IPS-NIHi11 (cell line): ENCODE data around the gene HYAL4.
"Not testable (repeated sequence)": the region's sequence is repeated elsewhere in the genome, so short reads cannot be mapped to it uniquely, and the experiment has no call there.

ENCODE experiments used
- DNase-seq: peaks from one replicate; pipeline ENCODE4 v3.0.0; 2012; ENCODE audit warnings: mixed read lengths, low spot score

HYAL4 gene

GRCh38 chr7:123844712-123845219, at the start of gene HYAL4:
TSS of gene HYAL4 (plus strand) at chr7:123845169. CDS start at chr7:123868274, 23,105 bp downstream.
- DNase-seq = no peak

- DNase-seq = no peak
These were observed 49.1 kb upstream of the HYAL4 start for GRCh38 chr7:123795917-123796316.

GRCh38 chr7:123796568-123796967, 48.4 kb upstream of the HYAL4 start:
- no peak for DNase-seq

- DNase-seq = peak; percentile 40
These were observed 47.1 kb upstream of the HYAL4 start for GRCh38 chr7:123797673-123798531.

- DNase-seq = no peak
These were observed 46.3 kb upstream of the HYAL4 start for GRCh38 chr7:123798532-123799188.

GRCh38 chr7:123802249-123802648, 42.7 kb upstream of the HYAL4 start:
- no peak for DNase-seq

GRCh38 chr7:123805287-123805686, 39.7 kb upstream of the HYAL4 start:
- DNase-seq = no peak

GRCh38 chr7:123809471-123809870, 35.5 kb upstream of the HYAL4 start:
- no peak for DNase-seq

GRCh38 chr7:123811056-123811455, 33.9 kb upstream of the HYAL4 start:
- no peak for DNase-seq

GRCh38 chr7:123816916-123817315, 28.1 kb upstream of the HYAL4 start:
- DNase-seq = no peak

- no peak for DNase-seq
These were observed 26.0 kb upstream of the HYAL4 start for GRCh38 chr7:123819001-123819400.

- DNase-seq = not testable (repeated sequence)
These were observed 25.2 kb upstream of the HYAL4 start for GRCh38 chr7:123819795-123820194.

GRCh38 chr7:123820864-123821263, 24.1 kb upstream of the HYAL4 start:
- no peak for DNase-seq

GRCh38 chr7:123821320-123821719, 23.6 kb upstream of the HYAL4 start:
- no peak for DNase-seq

GRCh38 chr7:123823898-123824753, 20.8 kb upstream of the HYAL4 start:
- DNase-seq = no peak

- no peak for DNase-seq
These were observed 20.3 kb upstream of the HYAL4 start for GRCh38 chr7:123824754-123825067.

GRCh38 chr7:123828805-123829204, 16.2 kb upstream of the HYAL4 start:
- no peak for DNase-seq

GRCh38 chr7:123836656-123837055, 8.3 kb upstream of the HYAL4 start:
- no peak for DNase-seq

- not testable (repeated sequence) for DNase-seq
These were observed 5.9 kb upstream of the HYAL4 start for GRCh38 chr7:123839106-123839505.

- DNase-seq = not testable (repeated sequence)
These were observed 827 bp upstream of the HYAL4 start for GRCh38 chr7:123844142-123844541.

GRCh38 chr7:123845823-123846216, 851 bp downstream of the HYAL4 start:
- no peak for DNase-seq

- DNase-seq = no peak
These were observed 1.4 kb downstream of the HYAL4 start for GRCh38 chr7:123846217-123846891.
